EL (cell line): ENCODE measurements around the gene AMFR.
A peak's percentile ranks its signal among the peaks of the same experiment; 100 is the strongest.

Experiments used
- DNase-seq: peaks from one replicate; pipeline ENCODE4 v3.0.0-alpha.2; 2016

Gene AMFR

GRCh38 chr16:56346131-56346890, 79.0 kb downstream of the AMFR start:
- DNase-seq = no peak

GRCh38 chr16:56345406-56346050, 79.8 kb downstream of the AMFR start:
- no peak for DNase-seq

- no peak for DNase-seq
These were observed 80.6 kb downstream of the AMFR start for GRCh38 chr16:56344518-56345405.

- peak; percentile 13 for DNase-seq
These were observed 81.5 kb downstream of the AMFR start for GRCh38 chr16:56343661-56344517.

GRCh38 chr16:56341656-56342399, 83.5 kb downstream of the AMFR start:
- no peak for DNase-seq

- no peak for DNase-seq
These were observed 84.4 kb downstream of the AMFR start for GRCh38 chr16:56340864-56341365.

GRCh38 chr16:56340416-56340815, 84.9 kb downstream of the AMFR start:
- DNase-seq = no peak

GRCh38 chr16:56339431-56340195, 85.7 kb downstream of the AMFR start:
- DNase-seq = no peak

- DNase-seq = no peak
These were observed 86.6 kb downstream of the AMFR start for GRCh38 chr16:56338566-56339318.

GRCh38 chr16:56337858-56338325, 87.5 kb downstream of the AMFR start:
- no peak for DNase-seq

- no peak for DNase-seq
These were observed 88.1 kb downstream of the AMFR start for GRCh38 chr16:56337131-56337857.

- no peak for DNase-seq
These were observed 88.6 kb downstream of the AMFR start for GRCh38 chr16:56336711-56337110.

GRCh38 chr16:56336071-56336688, 89.2 kb downstream of the AMFR start:
- no peak for DNase-seq

- no peak for DNase-seq
These were observed 90.6 kb downstream of the AMFR start for GRCh38 chr16:56334761-56335160.

- peak; percentile 64 for DNase-seq
These were observed 92.8 kb downstream of the AMFR start for GRCh38 chr16:56332464-56333079.

GRCh38 chr16:56331915-56332314, 93.4 kb downstream of the AMFR start:
- DNase-seq = no peak

- no peak for DNase-seq
These were observed 93.9 kb downstream of the AMFR start for GRCh38 chr16:56331399-56331798.

GRCh38 chr16:56330476-56330875, 94.9 kb downstream of the AMFR start:
- no peak for DNase-seq
